GM21381 (cell line): ENCODE results near the gene RNF175.
A peak's percentile ranks its signal among the peaks of the same experiment; 100 is the strongest.

Source experiments
- ATAC-seq: cut with Tn5 transposase; IDR thresholded peaks from one replicate; pipeline ENCODE4 v1.9.1; 2021; ENCODE audit warnings: mild to moderate bottlenecking, moderate library complexity; ENCODE audit not compliant: unreplicated experiment

Gene RNF175

GRCh38 chr4:153750197-153750817, 9.5 kb downstream of the RNF175 start:
- ATAC-seq = no peak

GRCh38 chr4:153748378-153748777, 11.4 kb downstream of the RNF175 start:
- ATAC-seq = no peak

GRCh38 chr4:153747406-153747955, 12.3 kb downstream of the RNF175 start:
- no peak for ATAC-seq

GRCh38 chr4:153745651-153746050, 14.2 kb downstream of the RNF175 start:
- ATAC-seq = no peak

GRCh38 chr4:153741541-153741940, 18.3 kb downstream of the RNF175 start:
- ATAC-seq = no peak

GRCh38 chr4:153735906-153736461, 23.8 kb downstream of the RNF175 start:
- no peak for ATAC-seq

- ATAC-seq = peak; percentile 89
Observed at GRCh38 chr4:153733751-153734448, 25.9 kb downstream of the RNF175 start.

GRCh38 chr4:153731239-153731638, 28.6 kb downstream of the RNF175 start:
- no peak for ATAC-seq

- no peak for ATAC-seq
Observed at GRCh38 chr4:153729895-153730294, 29.9 kb downstream of the RNF175 start.

GRCh38 chr4:153728660-153729059, 31.2 kb downstream of the RNF175 start:
- ATAC-seq = no peak

GRCh38 chr4:153728151-153728550, 31.7 kb downstream of the RNF175 start:
- no peak for ATAC-seq

- no peak for ATAC-seq
Observed at GRCh38 chr4:153725831-153726154, 34.0 kb downstream of the RNF175 start.

GRCh38 chr4:153725136-153725830, 34.5 kb downstream of the RNF175 start:
- ATAC-seq = no peak

- no peak for ATAC-seq
Observed at GRCh38 chr4:153724606-153725005, 35.2 kb downstream of the RNF175 start.

GRCh38 chr4:153722036-153722435, 37.8 kb downstream of the RNF175 start:
- ATAC-seq = no peak

GRCh38 chr4:153713866-153714646, 45.8 kb downstream of the RNF175 start:
- no peak for ATAC-seq

GRCh38 chr4:153710681-153711080, 49.1 kb downstream of the RNF175 start:
- no peak for ATAC-seq

GRCh38 chr4:153706519-153706918, 53.3 kb downstream of the RNF175 start:
- peak; percentile 29 for ATAC-seq

GRCh38 chr4:153705743-153706468, 53.9 kb downstream of the RNF175 start:
- ATAC-seq = peak; percentile 69

- no peak for ATAC-seq
Observed at GRCh38 chr4:153704522-153704921, 55.3 kb downstream of the RNF175 start.
